H9 (cell line): Measurements from ENCODE around the gene AP2M1. TPM values are rescaled to one million over a fixed set of nuclear protein-coding genes. Genes with fewer than 3 reads are reported as not detected.

Experiments
- DNase-seq: peaks from one replicate; pipeline ENCODE4 v3.0.0-alpha.2; 2017
- H2AFZ ChIP-seq: one replicate; pipeline ENCODE4 v1.6.1; 2013; ENCODE audit warnings: mild to moderate bottlenecking, low read length, control low read depth, moderate library complexity
- H2AK5ac ChIP-seq: 2 replicates; pipeline ENCODE4 v1.6.1; 2013; ENCODE audit warnings: low read length, control low read depth, mixed read lengths; ENCODE audit not compliant: insufficient read length
- H2BK120ac ChIP-seq: one replicate; pipeline ENCODE4 v1.6.1; 2013; ENCODE audit warnings: low read depth, mild to moderate bottlenecking, low read length, control low read depth, inconsistent platforms; ENCODE audit not compliant: poor library complexity, severe bottlenecking
- H2BK12ac ChIP-seq: 2 replicates; pipeline ENCODE4 v1.6.1; 2013; ENCODE audit warnings: low read length, control low read depth, mixed read lengths, low read depth; ENCODE audit not compliant: insufficient read length
- H2BK15ac ChIP-seq: 2 replicates; pipeline ENCODE4 v1.6.1; 2013; ENCODE audit warnings: low read depth, low read length, control low read depth
- H2BK20ac ChIP-seq: one replicate; pipeline ENCODE4 v1.6.1; 2013; ENCODE audit warnings: low read depth, mild to moderate bottlenecking, low read length, control low read depth, inconsistent platforms; ENCODE audit not compliant: poor library complexity, severe bottlenecking
- H2BK5ac ChIP-seq: 2 replicates; pipeline ENCODE4 v1.6.1; 2013; ENCODE audit warnings: low read length, control low read depth, mixed read lengths; ENCODE audit not compliant: insufficient read length
- H3K14ac ChIP-seq: 2 replicates; pipeline ENCODE4 v1.6.1; 2013; ENCODE audit warnings: low read length, control low read depth; ENCODE audit not compliant: insufficient read depth
- H3K18ac ChIP-seq: 2 replicates; pipeline ENCODE4 v1.6.1; 2013; ENCODE audit warnings: low read depth, mild to moderate bottlenecking, mixed read lengths, low read length, control low read depth; ENCODE audit not compliant: insufficient read length
- H3K23ac ChIP-seq: 2 replicates; pipeline ENCODE4 v1.6.1; 2013; ENCODE audit warnings: low read length, control low read depth, mixed read lengths, low read depth; ENCODE audit not compliant: insufficient read length
- H3K23me2 ChIP-seq: 2 replicates; pipeline ENCODE4 v1.6.1; 2013; ENCODE audit warnings: low read depth, mild to moderate bottlenecking, mixed read lengths, low read length, control low read depth; ENCODE audit not compliant: insufficient read length, poor library complexity, severe bottlenecking
- H3K27ac ChIP-seq: 2 replicates; pipeline ENCODE4 v1.5.1; 2013; ENCODE audit warnings: low read length, control low read depth, mixed read lengths, low read depth; ENCODE audit not compliant: insufficient read length
- H3K27me3 ChIP-seq: 2 replicates; pipeline ENCODE4 v1.6.1; 2013; ENCODE audit warnings: low read length, control low read depth, inconsistent platforms; ENCODE audit not compliant: insufficient read depth
- H3K4ac ChIP-seq: 2 replicates; pipeline ENCODE4 v1.6.1; 2013; ENCODE audit warnings: low read depth, mild to moderate bottlenecking, control low read depth, inconsistent platforms, low read length, moderate library complexity
- H3K4me1 ChIP-seq: 2 replicates; pipeline ENCODE4 v1.6.1; 2013; ENCODE audit warnings: low read length, control low read depth, inconsistent platforms; ENCODE audit not compliant: insufficient read depth
- H3K4me2 ChIP-seq: 2 replicates; pipeline ENCODE4 v1.6.1; 2013; ENCODE audit warnings: low read length, control low read depth, mixed read lengths; ENCODE audit not compliant: insufficient read length, insufficient read depth
- H3K56ac ChIP-seq: 2 replicates; pipeline ENCODE4 v1.6.1; 2013; ENCODE audit warnings: low read depth, mild to moderate bottlenecking, mixed read lengths, low read length, control low read depth; ENCODE audit not compliant: insufficient read length
- H3K79me1 ChIP-seq: 2 replicates; pipeline ENCODE4 v1.6.1; 2013; ENCODE audit warnings: low read depth, mild to moderate bottlenecking, moderate library complexity, low read length, control low read depth, inconsistent platforms; ENCODE audit not compliant: insufficient read depth, poor library complexity, severe bottlenecking
- H3K79me2 ChIP-seq: 2 replicates; pipeline ENCODE4 v1.6.1; 2013; ENCODE audit warnings: low read length, control low read depth, inconsistent platforms; ENCODE audit not compliant: insufficient read depth
- H3K9ac ChIP-seq: 2 replicates; pipeline ENCODE4 v1.6.1; 2013; ENCODE audit warnings: low read length, control low read depth, mixed read lengths; ENCODE audit not compliant: insufficient read length; ENCODE audit errors: extremely low read depth
- H3K9me3 ChIP-seq: one replicate; pipeline ENCODE4 v1.6.1; 2013; ENCODE audit warnings: low read depth, low read length, inconsistent platforms; ENCODE audit not compliant: control insufficient read depth
- H3T11ph ChIP-seq: one replicate; pipeline ENCODE4 v1.6.1; 2013; ENCODE audit warnings: mild to moderate bottlenecking, low read length, control low read depth, inconsistent platforms
- H4K20me1 ChIP-seq: one replicate; pipeline ENCODE4 v1.6.1; 2013; ENCODE audit not compliant: control insufficient read depth, insufficient read length, insufficient read depth
- H4K5ac ChIP-seq: 2 replicates; pipeline ENCODE4 v1.6.1; 2013; ENCODE audit warnings: low read depth, mild to moderate bottlenecking, mixed read lengths, low read length, control low read depth; ENCODE audit not compliant: insufficient read length
- H4K8ac ChIP-seq: replicated peaks from 2 replicates; pipeline ENCODE4 v1.6.1; 2013; ENCODE audit warnings: low read length, control low read depth, mixed read lengths, low read depth; ENCODE audit not compliant: insufficient read length
- H4K91ac ChIP-seq: 2 replicates; pipeline ENCODE4 v1.6.1; 2013; ENCODE audit warnings: low read depth, mild to moderate bottlenecking, moderate library complexity, mixed read lengths, low read length, control low read depth; ENCODE audit not compliant: insufficient read length
- H3K27ac Mint-ChIP-seq, 3 experiments: 2 replicates in 2 of 3; 3 replicates in 1 of 3; pipeline ENCODE4 v1.8.0; 2020 to 2021; ENCODE audit warnings: mixed read lengths in 3 of 3, mild to moderate bottlenecking in 1 of 3, moderate library complexity in 1 of 3
- H3K27me3 Mint-ChIP-seq: 2 replicates; pipeline ENCODE4 v1.8.0; 2021; ENCODE audit warnings: low read depth, mild to moderate bottlenecking, moderate library complexity, mixed read lengths
- H3K36me3 Mint-ChIP-seq, 3 experiments: 2 replicates in 2 of 3; 3 replicates in 1 of 3; pipeline ENCODE4 v1.8.0; 2020 to 2021; ENCODE audit warnings: low read depth in 3 of 3, mixed read lengths in 3 of 3; ENCODE audit not compliant: insufficient read depth in 1 of 3
- H3K4me1 Mint-ChIP-seq, 2 experiments: 2 replicates each; pipeline ENCODE4 v1.8.0; 2020; ENCODE audit warnings: mixed read lengths in 2 of 2
- H3K4me3 Mint-ChIP-seq, 2 experiments: 2 replicates in 1 of 2; 3 replicates in 1 of 2; pipeline ENCODE4 v1.8.0; 2020 to 2021; ENCODE audit warnings: mild to moderate bottlenecking in 2 of 2, mixed read lengths in 2 of 2, moderate library complexity in 1 of 2
- H3K9me3 Mint-ChIP-seq, 2 experiments: 2 replicates in 1 of 2; 3 replicates in 1 of 2; pipeline ENCODE4 v1.8.0; 2020; ENCODE audit warnings: mild to moderate bottlenecking in 2 of 2, mixed read lengths in 2 of 2, moderate library complexity in 1 of 2
- CTCF ChIP-seq: fragments of 200-600 bp; sonication (generic); conservative IDR thresholded peaks from 3 replicates; pipeline ENCODE4 v1.8.0; 2021; ENCODE audit warnings: antibody characterized with exemption, mild to moderate bottlenecking
- WGBS: extraction: QIAGEN DNeasy Blood & Tissue Kit; methylation state at CpG from one replicate; pipeline ENCODE4 v1.1.7; 2013; ENCODE audit warnings: missing lambda C conversion rate, low lambda C conversion rate, mixed read lengths; ENCODE audit not compliant: insufficient read length; ENCODE audit errors: extremely low coverage; 5-methylcytosine and 5-hydroxymethylcytosine counted together
- total RNA-seq: library from RNA; stranded (reverse); gene quantifications from 2 replicates; pipeline ENCODE4 v1.2.1, GENCODE V29; 2021

The AP2M1 gene
- total RNA-seq, 1 experiment from 2014 or later, result 443 TPM

GRCh38 chr3:184169896-184170875, 4.5 kb upstream of the AP2M1 start:
- Histone ChIP-seq H3K56ac (no peak overlapping the region), H4K91ac (no peak overlapping the region), H3K9ac (no peak overlapping the region), H2BK5ac (no peak overlapping the region), H4K8ac (no peak overlapping the region), H2AFZ (no peak overlapping the region), H2BK12ac (no peak overlapping the region), H2BK15ac (no peak overlapping the region), H3T11ph (no peak overlapping the region), H3K18ac (no peak overlapping the region), H3K27me3 (no peaks in the 10 kb centered on the region), H4K20me1 (no peaks in the 10 kb centered on the region), H3K4ac (no peak overlapping the region), H3K14ac (no peak overlapping the region), H2BK120ac (no peak overlapping the region), H3K79me1 (no peaks in the 10 kb centered on the region), H3K4me2 (no peak overlapping the region), H4K5ac (no peak overlapping the region), H3K4me1 (no peaks in the 10 kb centered on the region), H2BK20ac (no peak overlapping the region), H3K27ac (no peak overlapping the region), H3K23me2 (peaks cover 2% of the 10 kb centered on the region), H3K23ac (no peak overlapping the region), H3K79me2 (peaks cover 4% of the 10 kb centered on the region; the same call in 1 of the 2 replicates), H2AK5ac (no peak overlapping the region), H3K9me3 (no peaks in the 10 kb centered on the region)
- no CpG with 5 or more reads among the region's 66 CpGs for WGBS
- no peak for DNase-seq
- peaks cover 4 to 9% of the 10 kb centered on the region in 2 experiments; a peak in 3 of 4 replicates for H3K4me1 Mint-ChIP-seq
- peaks cover 27 to 67% (median 63%) of the 10 kb centered on the region in 3 experiments for H3K36me3 Mint-ChIP-seq
- H3K27me3 Mint-ChIP-seq, result no peaks in the 10 kb centered on the region
- no peak for TF ChIP-seq CTCF
- no peaks in the 10 kb centered on the region for H3K9me3 Mint-ChIP-seq
- no peak overlapping the region for H3K4me3 Mint-ChIP-seq
- peak overlapping the region in 1 of 3 experiments; percentile 34; a peak in 1 of 7 replicates for H3K27ac Mint-ChIP-seq
